ENCODE measurements around the gene ZNRF3. TPM values are rescaled to one million over a fixed set of nuclear protein-coding genes. Genes with fewer than 3 reads are reported as not detected.

ZNRF3 gene
- polyA plus RNA-seq, 1 donor from 2014 or later, result 2.9 TPM

DNA sequence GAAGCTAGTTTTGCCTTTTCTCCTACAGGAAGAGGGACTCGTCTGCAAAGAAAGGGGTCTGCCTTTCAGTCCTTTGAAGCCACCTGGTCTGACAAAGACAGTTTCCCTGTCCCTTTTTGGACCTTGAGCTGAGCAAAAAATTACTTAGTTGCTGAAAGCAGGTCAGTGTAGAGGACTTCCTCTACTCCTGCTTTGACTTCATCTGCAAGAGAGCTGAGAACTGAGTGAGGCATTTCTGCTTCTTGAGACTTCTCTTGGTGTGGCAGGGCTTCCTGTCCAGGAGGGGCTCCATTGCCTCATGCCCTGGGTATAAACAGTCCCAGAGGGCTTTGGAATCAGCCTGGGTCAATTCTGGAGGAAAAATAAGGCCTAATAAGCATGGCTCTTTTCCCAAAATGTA is 73.1 kb downstream of the ZNRF3 start:
- H4K20me1 ChIP-seq (ENCODE audit: insufficient read depth), result no peaks in the 10 kb centered on the region
- H3K9me2 ChIP-seq (ENCODE audit: insufficient read depth, low read length), result no peaks in the 10 kb centered on the region
- H3K4me2 ChIP-seq (ENCODE audit: low read length), result no peak overlapping the region
- H3F3A ChIP-seq (ENCODE audit: insufficient read depth, low read length, poor library complexity, severe bottlenecking), result no peaks in the 10 kb centered on the region
- no peaks in the 10 kb centered on the region for H3K27me3 ChIP-seq (ENCODE audit: insufficient read depth, low read depth, low read length)
- H3K27ac ChIP-seq (ENCODE audit: low read length), result no peak overlapping the region
- no peaks in the 10 kb centered on the region for H3K9me3 ChIP-seq (ENCODE audit: low read length)
- no peak overlapping the region for H2AFZ ChIP-seq (ENCODE audit: low read depth, low read length)
- H3K9ac ChIP-seq (ENCODE audit: low read length), result no peak overlapping the region
- TF ChIP-seq MXI1 (conservative IDR thresholded peaks at IDR 0.05; ENCODE audit: poor library complexity, severe bottlenecking) (no peak), SMC3 (conservative IDR thresholded peaks at IDR 0.05; ENCODE audit: poor library complexity) (no peak), EP300 (conservative IDR thresholded peaks at IDR 0.05; ENCODE audit: poor library complexity, severe bottlenecking) (no peak), EZH2 (IDR thresholded peaks at IDR 0.05; ENCODE audit: borderline replicate concordance, insufficient read depth, low read length, poor library complexity, severe bottlenecking) (no peak), POLR2AphosphoS5 (IDR thresholded peaks at IDR 0.05) (no peak), TAF1 (IDR thresholded peaks at IDR 0.05; ENCODE audit: low read depth) (no peak), RAD21 (conservative IDR thresholded peaks at IDR 0.05) (no peak)
- TF ChIP-seq, protein P1, sequence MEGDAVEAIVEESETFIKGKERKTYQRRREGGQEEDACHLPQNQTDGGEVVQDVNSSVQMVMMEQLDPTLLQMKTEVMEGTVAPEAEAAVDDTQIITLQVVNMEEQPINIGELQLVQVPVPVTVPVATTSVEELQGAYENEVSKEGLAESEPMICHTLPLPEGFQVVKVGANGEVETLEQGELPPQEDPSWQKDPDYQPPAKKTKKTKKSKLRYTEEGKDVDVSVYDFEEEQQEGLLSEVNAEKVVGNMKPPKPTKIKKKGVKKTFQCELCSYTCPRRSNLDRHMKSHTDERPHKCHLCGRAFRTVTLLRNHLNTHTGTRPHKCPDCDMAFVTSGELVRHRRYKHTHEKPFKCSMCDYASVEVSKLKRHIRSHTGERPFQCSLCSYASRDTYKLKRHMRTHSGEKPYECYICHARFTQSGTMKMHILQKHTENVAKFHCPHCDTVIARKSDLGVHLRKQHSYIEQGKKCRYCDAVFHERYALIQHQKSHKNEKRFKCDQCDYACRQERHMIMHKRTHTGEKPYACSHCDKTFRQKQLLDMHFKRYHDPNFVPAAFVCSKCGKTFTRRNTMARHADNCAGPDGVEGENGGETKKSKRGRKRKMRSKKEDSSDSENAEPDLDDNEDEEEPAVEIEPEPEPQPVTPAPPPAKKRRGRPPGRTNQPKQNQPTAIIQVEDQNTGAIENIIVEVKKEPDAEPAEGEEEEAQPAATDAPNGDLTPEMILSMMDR (IDR thresholded peaks at IDR 0.05; ENCODE audit: poor library complexity, severe bottlenecking), result no peak
- TF ChIP-seq, protein P2, sequence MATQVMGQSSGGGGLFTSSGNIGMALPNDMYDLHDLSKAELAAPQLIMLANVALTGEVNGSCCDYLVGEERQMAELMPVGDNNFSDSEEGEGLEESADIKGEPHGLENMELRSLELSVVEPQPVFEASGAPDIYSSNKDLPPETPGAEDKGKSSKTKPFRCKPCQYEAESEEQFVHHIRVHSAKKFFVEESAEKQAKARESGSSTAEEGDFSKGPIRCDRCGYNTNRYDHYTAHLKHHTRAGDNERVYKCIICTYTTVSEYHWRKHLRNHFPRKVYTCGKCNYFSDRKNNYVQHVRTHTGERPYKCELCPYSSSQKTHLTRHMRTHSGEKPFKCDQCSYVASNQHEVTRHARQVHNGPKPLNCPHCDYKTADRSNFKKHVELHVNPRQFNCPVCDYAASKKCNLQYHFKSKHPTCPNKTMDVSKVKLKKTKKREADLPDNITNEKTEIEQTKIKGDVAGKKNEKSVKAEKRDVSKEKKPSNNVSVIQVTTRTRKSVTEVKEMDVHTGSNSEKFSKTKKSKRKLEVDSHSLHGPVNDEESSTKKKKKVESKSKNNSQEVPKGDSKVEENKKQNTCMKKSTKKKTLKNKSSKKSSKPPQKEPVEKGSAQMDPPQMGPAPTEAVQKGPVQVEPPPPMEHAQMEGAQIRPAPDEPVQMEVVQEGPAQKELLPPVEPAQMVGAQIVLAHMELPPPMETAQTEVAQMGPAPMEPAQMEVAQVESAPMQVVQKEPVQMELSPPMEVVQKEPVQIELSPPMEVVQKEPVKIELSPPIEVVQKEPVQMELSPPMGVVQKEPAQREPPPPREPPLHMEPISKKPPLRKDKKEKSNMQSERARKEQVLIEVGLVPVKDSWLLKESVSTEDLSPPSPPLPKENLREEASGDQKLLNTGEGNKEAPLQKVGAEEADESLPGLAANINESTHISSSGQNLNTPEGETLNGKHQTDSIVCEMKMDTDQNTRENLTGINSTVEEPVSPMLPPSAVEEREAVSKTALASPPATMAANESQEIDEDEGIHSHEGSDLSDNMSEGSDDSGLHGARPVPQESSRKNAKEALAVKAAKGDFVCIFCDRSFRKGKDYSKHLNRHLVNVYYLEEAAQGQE (IDR thresholded peaks at IDR 0.05; ENCODE audit: borderline replicate concordance), result no peak
- no peaks in the 10 kb centered on the region for H3K36me3 ChIP-seq (ENCODE audit: insufficient read depth, low read length)
- no peak overlapping the region for H3K4me3 ChIP-seq (ENCODE audit: low read length)
- no peaks in the 10 kb centered on the region for H3K79me2 ChIP-seq (replicated peaks; ENCODE audit: insufficient read depth, low read length)

DNA sequence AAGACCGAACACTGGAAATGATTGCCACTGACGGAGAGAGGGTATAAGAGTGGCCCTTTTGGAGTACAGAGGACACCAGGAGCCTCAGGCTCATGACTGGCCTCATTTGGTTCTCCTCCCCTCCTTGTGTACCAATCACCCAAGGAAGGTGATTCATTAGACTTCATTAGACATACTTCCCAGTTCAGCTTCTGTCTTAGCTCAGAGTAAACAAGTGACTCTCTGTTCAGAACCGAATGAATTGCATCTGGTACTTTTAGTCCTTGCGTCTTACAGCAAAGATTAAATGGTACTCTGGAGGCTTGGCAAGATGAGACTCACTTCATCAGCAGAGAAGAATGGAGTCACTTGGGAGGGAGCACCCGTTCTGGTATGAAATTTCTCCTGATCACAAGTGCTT is 75.2 kb downstream of the ZNRF3 start:
- H4K20me1 ChIP-seq (ENCODE audit: insufficient read depth), result no peaks in the 10 kb centered on the region
- no peaks in the 10 kb centered on the region for H3K79me2 ChIP-seq (replicated peaks; ENCODE audit: insufficient read depth, low read length)
- TF ChIP-seq EP300 (conservative IDR thresholded peaks at IDR 0.05; ENCODE audit: poor library complexity, severe bottlenecking) (no peak), TAF1 (IDR thresholded peaks at IDR 0.05; ENCODE audit: low read depth) (no peak), POLR2AphosphoS5 (IDR thresholded peaks at IDR 0.05) (no peak), RAD21 (conservative IDR thresholded peaks at IDR 0.05) (no peak), EZH2 (IDR thresholded peaks at IDR 0.05; ENCODE audit: borderline replicate concordance, insufficient read depth, low read length, poor library complexity, severe bottlenecking) (no peak), SMC3 (conservative IDR thresholded peaks at IDR 0.05; ENCODE audit: poor library complexity) (no peak), MXI1 (conservative IDR thresholded peaks at IDR 0.05; ENCODE audit: poor library complexity, severe bottlenecking) (no peak)
- TF ChIP-seq, protein P1 (IDR thresholded peaks at IDR 0.05; ENCODE audit: poor library complexity, severe bottlenecking), result no peak
- TF ChIP-seq, protein P2 (IDR thresholded peaks at IDR 0.05; ENCODE audit: borderline replicate concordance), result no peak
- H3K27me3 ChIP-seq (ENCODE audit: insufficient read depth, low read depth, low read length), result no peaks in the 10 kb centered on the region
- H3K4me2 ChIP-seq (ENCODE audit: low read length), result no peak overlapping the region
- H3F3A ChIP-seq (ENCODE audit: insufficient read depth, low read length, poor library complexity, severe bottlenecking), result no peaks in the 10 kb centered on the region
- no peaks in the 10 kb centered on the region for H3K9me2 ChIP-seq (ENCODE audit: insufficient read depth, low read length)
- no peak overlapping the region for H3K9ac ChIP-seq (ENCODE audit: low read length)
- H3K27ac ChIP-seq (ENCODE audit: low read length), result no peak overlapping the region
- no peaks in the 10 kb centered on the region for H3K36me3 ChIP-seq (ENCODE audit: insufficient read depth, low read length)
- H3K4me3 ChIP-seq (ENCODE audit: low read length), result no peak overlapping the region
- no peaks in the 10 kb centered on the region for H3K9me3 ChIP-seq (ENCODE audit: low read length)
- H2AFZ ChIP-seq (ENCODE audit: low read depth, low read length), result no peak overlapping the region
